Kidney epithelial cell (primary cell): ENCODE measurements around the gene TRIO. TPM values are rescaled to one million over a fixed set of nuclear protein-coding genes. Genes with fewer than 3 reads are reported as not detected.

Experiments
- DNase-seq: peaks from one replicate; pipeline ENCODE4 v3.0.0-alpha.2; 2010; ENCODE audit warnings: low read depth
- H3K27me3 ChIP-seq: 2 replicates; pipeline ENCODE4 v1.6.0; 2011; ENCODE audit warnings: low read length; ENCODE audit not compliant: control insufficient read depth, insufficient read depth
- H3K36me3 ChIP-seq: 2 replicates; pipeline ENCODE4 v1.5.1; 2011; ENCODE audit warnings: low read length; ENCODE audit not compliant: control insufficient read depth, insufficient read depth
- H3K4me3 ChIP-seq: 2 replicates; pipeline ENCODE4 v1.5.1; 2011; ENCODE audit warnings: low read depth, mild to moderate bottlenecking, control low read depth, low read length
- total RNA-seq: library from RNA; depleted of rRNA; stranded (reverse); fragments of >200 nt; gene quantifications from 2 replicates; pipeline ENCODE4 v1.2.3, GENCODE V29; 2015
- TF ChIP-seq, protein P1 (sequence below): IDR thresholded peaks from 2 replicates; pipeline ENCODE4 v1.5.1; 2011; ENCODE audit warnings: mild to moderate bottlenecking, moderate library complexity, low read length, control low read depth, inconsistent platforms; ENCODE audit not compliant: insufficient read depth, poor library complexity, severe bottlenecking

The TRIO gene
- total RNA-seq, 1 donor from 2014 or later = 174 TPM

DNA sequence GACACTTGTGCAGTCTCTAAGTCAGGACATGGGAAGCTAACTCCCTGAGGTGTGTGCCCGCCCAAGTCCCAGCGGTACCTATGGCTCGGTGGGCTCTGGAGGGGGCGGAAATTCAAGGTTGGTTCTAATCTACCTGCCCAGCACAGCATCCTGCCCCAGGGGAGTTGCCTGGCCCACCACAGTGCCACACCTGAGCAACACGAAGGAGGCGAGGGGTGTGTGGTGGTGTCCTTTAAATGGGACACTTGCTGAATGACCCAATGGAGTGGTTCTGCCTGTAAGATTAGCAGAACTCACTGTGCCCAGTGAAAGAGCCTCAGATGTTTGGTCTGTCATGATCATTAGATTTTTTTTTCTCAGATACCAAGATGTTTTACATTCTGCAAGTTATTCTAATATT, 367.7 kb downstream of the TRIO start:
- Histone ChIP-seq H3K4me3 (no peak overlapping the region), H3K27me3 (no peaks in the 10 kb centered on the region), H3K36me3 (no peaks in the 10 kb centered on the region)
- TF ChIP-seq, protein P1, sequence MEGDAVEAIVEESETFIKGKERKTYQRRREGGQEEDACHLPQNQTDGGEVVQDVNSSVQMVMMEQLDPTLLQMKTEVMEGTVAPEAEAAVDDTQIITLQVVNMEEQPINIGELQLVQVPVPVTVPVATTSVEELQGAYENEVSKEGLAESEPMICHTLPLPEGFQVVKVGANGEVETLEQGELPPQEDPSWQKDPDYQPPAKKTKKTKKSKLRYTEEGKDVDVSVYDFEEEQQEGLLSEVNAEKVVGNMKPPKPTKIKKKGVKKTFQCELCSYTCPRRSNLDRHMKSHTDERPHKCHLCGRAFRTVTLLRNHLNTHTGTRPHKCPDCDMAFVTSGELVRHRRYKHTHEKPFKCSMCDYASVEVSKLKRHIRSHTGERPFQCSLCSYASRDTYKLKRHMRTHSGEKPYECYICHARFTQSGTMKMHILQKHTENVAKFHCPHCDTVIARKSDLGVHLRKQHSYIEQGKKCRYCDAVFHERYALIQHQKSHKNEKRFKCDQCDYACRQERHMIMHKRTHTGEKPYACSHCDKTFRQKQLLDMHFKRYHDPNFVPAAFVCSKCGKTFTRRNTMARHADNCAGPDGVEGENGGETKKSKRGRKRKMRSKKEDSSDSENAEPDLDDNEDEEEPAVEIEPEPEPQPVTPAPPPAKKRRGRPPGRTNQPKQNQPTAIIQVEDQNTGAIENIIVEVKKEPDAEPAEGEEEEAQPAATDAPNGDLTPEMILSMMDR = no peak
- DNase-seq = no peak

DNA sequence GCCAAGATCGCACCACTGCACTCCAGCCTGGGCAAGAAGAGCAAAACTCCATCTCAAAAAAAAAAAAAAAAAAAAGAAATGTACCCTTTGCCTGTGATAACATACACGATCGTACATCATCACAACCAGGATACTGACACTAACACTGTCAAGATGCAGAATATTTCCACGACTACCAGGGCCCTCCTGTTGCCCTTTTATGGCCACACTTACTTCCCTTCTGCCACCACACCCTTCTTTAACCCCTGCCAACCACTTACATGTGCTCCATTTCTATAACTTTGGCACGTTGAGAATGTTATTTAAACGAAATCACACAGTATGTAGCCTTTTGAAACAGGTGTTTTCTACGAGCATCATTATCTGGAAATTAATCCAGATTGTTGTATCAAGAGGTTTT, 369.4 kb downstream of the TRIO start:
- no peak for DNase-seq
- H3K27me3 ChIP-seq = no peaks in the 10 kb centered on the region
- no peak overlapping the region for H3K4me3 ChIP-seq
- no peaks in the 10 kb centered on the region for H3K36me3 ChIP-seq
- TF ChIP-seq, protein P1 = no peak

DNA sequence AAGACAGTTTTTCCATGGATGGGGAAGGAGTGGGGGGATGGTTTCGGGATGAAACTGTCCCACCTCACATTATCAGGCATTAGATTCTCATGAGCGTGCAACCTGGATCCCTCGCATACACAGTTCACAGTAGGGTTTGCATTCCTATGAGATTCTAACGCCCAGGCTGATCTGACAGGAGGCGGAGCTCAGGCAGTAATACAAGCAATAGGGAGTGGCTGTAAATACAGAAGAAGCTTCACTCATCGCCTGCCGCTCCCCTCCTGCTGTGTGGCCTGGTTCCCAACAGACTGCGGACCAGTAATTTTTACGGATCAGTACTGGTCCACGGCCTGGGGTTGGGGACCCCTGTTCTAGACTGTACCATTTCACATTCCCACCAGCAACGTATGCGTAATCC, 370.1 kb downstream of the TRIO start:
- no peak overlapping the region for H3K4me3 ChIP-seq
- H3K27me3 ChIP-seq = no peaks in the 10 kb centered on the region
- H3K36me3 ChIP-seq = no peaks in the 10 kb centered on the region
- TF ChIP-seq, protein P1 = no peak
- no peak for DNase-seq

DNA sequence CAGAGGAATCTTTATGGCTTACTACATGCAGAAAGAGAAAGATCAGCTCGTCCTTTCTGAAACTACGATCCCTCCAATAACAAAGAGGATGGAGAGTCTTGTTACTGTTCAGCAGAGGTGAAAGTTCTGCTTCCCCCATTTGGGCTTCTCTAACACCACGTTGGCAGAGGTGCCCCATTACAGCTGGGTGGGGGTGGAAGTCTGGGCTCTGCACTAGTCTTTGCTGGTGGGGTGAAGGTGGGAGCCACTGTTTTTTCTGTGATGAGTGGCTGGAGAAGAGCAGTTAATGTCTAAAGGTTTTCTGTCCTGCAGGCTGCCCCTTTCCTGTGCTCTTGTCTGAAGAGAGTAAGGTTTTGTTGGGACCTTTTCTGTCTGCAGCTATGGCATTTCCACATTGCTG, 373.8 kb downstream of the TRIO start:
- no peak overlapping the region for H3K4me3 ChIP-seq
- no peaks in the 10 kb centered on the region for H3K36me3 ChIP-seq
- TF ChIP-seq, protein P1 = no peak
- no peak for DNase-seq
- H3K27me3 ChIP-seq = no peaks in the 10 kb centered on the region

DNA sequence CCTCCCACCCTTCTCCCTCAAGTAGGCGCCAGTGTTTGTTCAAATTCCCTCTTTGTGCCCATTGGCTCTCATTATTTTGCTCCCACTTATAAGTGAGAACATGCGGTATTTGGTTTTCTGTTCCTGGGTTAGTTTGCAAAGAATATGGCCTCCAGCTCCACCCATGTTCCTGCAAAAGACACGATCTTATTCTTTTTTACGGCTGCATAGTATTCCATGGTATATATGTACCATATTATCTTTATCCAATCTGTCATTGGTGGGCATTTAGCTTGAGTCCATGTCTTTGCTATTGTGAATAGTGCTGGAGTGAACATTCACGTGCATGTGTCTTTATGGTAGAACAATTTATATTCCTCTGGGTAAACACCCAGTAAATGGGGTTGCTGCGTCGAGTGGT, 375.5 kb downstream of the TRIO start:
- Histone ChIP-seq H3K36me3 (no peaks in the 10 kb centered on the region), H3K4me3 (no peak overlapping the region), H3K27me3 (no peaks in the 10 kb centered on the region)
- DNase-seq = no peak
- TF ChIP-seq, protein P1 = no peak

DNA sequence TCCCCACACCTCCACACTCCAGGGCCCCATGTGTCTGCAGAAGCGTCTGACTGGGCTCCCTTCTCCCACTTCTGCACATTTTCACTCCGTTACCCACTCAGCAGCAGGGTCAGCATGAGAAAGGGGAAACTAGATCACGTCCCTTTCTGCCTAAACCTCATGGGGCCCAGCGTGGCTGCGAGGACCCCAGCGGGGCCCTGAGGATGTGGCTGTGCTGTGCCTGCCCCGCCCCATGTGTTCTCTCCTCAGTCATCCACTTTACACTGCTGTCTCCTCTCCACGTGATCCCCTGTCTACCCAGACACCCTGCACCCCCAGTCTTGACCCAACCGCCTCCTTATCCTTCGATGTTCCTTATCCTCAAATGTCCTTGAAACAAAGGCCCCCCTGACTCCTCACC, 378.6 kb downstream of the TRIO start:
- TF ChIP-seq, protein P1 = no peak
- Histone ChIP-seq H3K36me3 (no peaks in the 10 kb centered on the region), H3K4me3 (no peak overlapping the region), H3K27me3 (no peaks in the 10 kb centered on the region)
- DNase-seq = no peak
